HG03520 (cell line): ENCODE measurements around the gene SRP9.
"Not testable (repeated sequence)": the region's sequence is repeated elsewhere in the genome, so short reads cannot be mapped to it uniquely, and the experiment has no call there.

Experiments
- ATAC-seq: cut with Tn5 transposase; IDR thresholded peaks from one replicate; pipeline ENCODE4 v1.9.1; 2021; ENCODE audit warnings: mild to moderate bottlenecking, moderate library complexity; ENCODE audit not compliant: unreplicated experiment

Gene SRP9

DNA sequence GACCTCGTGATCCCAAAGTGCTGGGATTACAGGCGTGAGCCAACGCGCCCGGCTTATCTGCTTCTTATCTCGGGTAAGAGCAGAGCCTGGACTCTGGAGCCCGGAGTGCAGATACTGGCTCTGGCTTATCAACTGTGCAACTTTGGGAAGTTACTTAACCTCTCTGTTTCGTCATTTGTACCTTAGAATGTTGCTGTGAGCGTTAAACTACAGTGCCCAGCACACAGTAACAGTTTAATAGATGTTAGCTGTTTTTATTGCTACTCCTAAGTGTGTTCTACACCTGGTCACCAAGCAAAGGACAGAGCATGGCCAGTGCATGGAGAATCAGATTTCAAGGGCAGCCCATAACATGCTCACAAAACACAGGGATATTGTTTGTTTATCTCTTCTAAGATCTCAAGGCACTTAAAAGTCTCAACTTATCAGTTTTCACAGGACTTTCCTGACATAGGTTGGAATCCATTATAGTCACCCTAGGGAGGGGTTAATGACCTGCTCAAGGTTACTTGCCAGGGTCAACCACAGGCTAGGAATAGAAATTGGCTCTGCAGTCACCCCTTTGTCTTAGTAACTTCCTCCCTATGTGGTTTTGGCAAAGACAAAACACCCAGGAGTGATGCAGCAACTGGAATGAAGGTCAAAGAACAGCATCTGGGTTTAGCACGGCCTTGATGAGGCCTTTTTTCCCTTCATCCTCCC is 22.5 kb upstream of the SRP9 start:
- ATAC-seq = no peak

- ATAC-seq = no peak
Measured at GRCh38 chr1:225755671-225756319, 21.8 kb upstream of the SRP9 start.

GRCh38 chr1:225757927-225758656 is 19.5 kb upstream of the SRP9 start:
- no peak for ATAC-seq

GRCh38 chr1:225759972-225760371 is 17.7 kb upstream of the SRP9 start:
- ATAC-seq = not testable (repeated sequence)

DNA sequence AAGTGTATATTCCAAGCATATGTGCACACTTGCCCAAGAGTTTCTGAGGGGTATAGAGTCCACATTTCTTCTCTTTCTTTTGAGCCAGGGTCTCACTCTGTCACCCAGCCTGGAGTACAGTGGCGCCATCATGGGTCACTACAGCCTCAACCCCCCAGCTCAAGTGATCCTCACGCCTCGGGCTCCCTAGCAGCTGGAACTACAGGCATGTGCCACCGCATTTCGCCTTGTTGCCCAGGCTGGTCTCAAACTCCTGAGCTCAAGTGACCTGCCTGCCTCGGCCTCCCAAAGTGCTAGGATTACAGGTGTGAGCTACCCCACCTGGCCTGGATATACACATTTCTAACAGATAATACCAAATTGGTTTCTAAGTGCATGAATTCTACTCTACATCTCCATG is 17.1 kb upstream of the SRP9 start:
- ATAC-seq = no peak

DNA sequence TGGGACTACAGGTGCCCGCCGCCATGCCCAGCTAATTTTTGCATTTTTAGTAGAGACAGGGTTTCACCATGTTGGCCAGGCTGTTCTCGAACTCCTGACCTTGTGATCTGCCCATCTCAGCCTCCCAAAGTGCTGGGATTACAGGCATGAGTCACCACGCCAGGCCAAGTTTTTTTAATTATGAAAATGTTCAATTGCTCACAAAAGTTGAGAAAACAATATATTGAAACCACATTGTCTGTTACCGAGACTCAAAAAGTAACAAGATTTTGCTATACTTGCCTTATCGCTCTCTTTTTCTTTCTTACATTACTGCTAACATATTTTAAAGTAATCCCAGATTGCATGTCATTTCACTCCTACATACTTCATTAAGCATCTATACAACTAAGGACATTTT is 16.2 kb upstream of the SRP9 start:
- not testable (repeated sequence) for ATAC-seq

- no peak for ATAC-seq
Measured at GRCh38 chr1:225762002-225762441, 15.6 kb upstream of the SRP9 start.

GRCh38 chr1:225762444-225762843 is 15.2 kb upstream of the SRP9 start:
- ATAC-seq = no peak

- ATAC-seq = no peak
Measured at GRCh38 chr1:225763716-225764548, 13.7 kb upstream of the SRP9 start.

- ATAC-seq = no peak
Measured at GRCh38 chr1:225765982-225766674, 11.5 kb upstream of the SRP9 start.

DNA sequence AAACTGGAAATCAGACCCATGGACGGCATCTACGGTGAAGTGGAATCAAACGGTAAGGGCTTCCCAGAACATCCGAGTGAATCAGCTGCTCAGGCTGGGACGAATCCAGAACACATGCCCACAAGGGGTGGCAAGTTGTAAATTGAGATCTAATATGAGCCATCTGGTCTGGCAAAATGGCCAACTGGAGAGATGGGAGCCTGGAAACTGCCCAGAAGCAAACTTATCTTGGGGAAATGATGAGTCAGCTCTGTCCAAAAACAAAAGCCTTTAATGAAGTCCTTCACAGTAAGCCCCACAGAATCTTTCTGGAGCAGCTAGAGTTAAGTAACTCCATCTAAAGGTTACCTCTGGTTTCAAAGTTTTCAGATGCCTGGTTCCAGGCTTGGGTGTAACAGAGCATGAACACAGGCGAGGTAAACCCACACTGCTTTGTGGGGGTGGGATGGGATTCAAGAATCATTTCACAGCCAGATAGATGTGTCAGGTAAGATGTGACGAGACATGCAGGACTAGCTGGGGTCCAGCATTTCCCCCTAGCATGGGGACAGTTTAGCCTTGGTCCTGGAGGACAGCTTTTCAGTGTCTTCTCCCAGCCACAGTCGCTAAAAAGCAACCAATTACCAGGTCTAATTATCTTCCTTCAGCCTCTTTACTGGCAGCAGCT is 10.5 kb upstream of the SRP9 start:
- no peak for ATAC-seq

DNA sequence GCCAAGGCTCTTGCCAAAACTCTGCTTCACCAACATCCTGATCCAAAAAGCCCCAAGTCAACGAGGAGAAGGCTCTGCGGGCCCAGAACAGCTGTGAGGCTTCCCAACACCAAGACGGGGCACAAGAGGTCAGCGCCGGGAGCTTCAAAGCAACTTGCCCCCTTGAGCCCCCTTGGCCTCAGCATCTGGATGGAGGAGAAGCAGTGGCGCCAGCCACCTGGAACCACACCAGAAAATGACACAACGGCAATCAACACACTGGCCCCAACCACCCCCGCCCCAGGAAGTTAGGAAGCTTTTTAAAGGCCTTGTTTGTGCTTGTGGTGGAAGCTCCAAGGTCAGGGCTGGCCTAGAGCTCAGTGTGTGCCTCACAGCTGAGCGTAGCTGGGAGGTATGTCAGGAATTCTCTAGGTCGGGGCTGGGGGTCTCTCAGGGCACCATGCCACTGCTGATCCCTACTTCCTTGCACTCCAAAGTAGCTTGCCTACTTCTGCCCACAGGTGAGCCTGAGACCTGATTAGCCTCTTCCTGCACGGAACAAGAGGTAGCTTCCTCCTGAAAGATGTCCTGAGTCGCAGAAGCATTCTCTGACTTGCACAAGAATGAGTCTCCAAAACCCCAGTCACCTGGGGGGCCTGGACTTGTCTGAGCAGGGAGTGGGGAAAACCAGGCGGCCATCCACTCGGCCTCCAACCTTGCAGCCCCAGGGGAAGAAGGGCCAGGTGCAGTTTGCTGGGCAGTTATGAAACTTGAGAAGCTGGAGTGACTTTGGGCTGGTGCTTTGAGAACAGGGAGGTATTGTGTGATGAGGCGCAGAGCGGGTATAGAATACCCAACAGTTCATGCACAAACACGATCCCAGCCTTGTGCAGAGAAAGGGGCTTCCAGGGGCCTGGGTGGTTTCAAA is 9.7 kb upstream of the SRP9 start:
- ATAC-seq = no peak

DNA sequence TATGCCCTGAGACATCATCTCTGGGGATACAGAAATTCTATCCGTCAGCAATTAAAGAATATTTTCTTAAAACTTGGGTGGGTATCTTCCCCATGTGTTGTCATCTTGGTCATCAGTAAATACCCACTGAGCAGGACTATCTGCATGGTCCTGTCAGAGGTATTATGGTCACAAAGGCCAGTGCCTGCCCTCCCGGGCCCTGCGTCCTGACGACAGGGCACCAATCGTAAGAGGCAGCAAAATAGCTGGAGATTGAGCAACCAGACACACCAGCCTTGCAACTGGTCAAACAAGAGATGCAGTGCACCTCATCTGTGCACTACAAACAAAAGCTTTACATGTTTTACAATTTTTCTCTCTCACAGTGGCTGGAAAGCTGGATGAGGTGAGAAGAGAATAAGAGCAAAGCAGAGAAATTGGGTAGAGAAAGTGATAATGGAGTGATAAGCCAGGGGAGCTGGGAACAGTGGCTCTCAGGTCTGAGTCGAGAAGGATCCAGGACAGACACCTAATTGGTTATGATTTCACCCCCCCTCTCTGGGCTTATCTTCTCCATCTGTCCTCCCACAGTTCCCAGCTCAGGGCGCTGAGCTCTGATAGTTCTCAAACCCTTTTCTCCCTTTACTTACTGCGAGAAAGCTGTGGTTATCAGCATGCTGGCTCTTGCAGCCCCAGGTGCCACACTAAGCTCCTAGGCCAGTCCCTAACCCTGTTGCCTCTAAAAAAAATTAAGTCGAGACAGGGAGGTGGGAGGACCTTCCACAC is 8.8 kb upstream of the SRP9 start:
- no peak for ATAC-seq

- no peak for ATAC-seq
Measured at GRCh38 chr1:225769687-225770086, 7.9 kb upstream of the SRP9 start.

GRCh38 chr1:225770561-225771248 is 6.9 kb upstream of the SRP9 start:
- ATAC-seq = no peak

DNA sequence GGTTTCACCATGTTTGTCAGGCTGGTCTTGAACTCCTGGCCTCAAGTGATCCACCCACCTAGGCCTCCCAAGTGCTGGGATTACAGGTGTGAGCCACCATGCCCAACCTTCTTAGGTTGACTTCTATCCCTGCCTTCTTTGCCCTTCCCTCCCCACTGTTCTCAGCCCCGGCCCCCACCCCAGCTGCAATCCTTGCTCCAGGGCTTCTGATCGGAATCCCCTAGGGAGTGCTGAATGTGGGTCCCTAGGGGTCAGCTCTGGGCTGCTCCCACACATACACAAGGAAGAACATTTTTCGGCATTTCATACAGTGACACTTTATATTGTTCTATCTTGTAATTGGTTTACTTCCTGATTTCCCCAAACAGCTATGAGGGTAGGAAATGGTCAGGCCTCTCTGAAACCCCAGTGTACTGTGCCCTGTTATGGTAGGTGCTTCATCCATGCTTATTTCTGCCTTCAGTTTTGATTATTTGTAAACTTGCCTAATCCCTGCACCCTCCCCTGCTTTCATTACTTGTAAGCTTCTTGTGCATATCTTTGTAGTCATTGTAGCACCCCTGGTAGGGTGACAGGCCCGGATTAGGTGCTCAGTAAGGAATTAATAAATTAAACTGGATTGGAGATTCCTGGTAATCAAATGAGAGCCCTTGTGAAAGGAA is 5.8 kb upstream of the SRP9 start:
- ATAC-seq = no peak

GRCh38 chr1:225772323-225772768 is 5.3 kb upstream of the SRP9 start:
- ATAC-seq = no peak
